HuH-7 (cell line): ENCODE data around the gene CIC.
A peak's percentile ranks its signal among the peaks of the same experiment; 100 is the strongest.

ENCODE experiments used
- DNase-seq: peaks from one replicate; pipeline ENCODE4 v3.0.0; 2011; ENCODE audit warnings: low spot score

The CIC gene

DNA sequence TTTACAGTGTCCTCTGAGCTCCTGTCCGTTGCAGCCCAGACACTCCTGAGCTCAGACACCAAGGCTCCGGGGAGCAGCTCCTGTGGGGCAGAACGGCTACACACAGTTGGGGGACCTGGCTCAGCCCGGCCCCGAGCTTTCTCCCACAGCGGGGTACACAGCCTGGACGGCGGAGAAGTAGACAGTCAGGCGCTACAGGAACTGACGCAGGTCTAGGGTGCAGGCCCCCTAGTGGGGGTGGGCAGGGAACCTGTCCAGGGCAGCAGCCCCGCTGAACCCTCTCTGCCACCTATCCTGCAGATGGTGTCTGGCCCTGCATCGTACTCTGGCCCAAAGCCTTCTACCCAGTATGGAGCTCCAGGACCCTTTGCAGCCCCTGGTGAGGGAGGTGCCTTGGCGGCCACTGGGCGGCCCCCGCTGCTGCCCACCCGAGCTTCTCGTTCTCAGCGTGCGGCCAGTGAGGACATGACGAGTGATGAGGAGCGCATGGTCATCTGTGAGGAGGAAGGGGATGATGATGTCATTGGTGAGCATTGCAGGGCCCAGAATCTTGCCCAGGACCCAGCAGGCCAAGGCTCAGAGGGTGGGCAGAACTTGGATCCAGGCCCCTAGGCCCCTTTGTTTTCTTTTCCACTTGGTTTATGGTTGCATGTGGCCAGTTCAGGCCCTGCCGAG is 20.0 kb downstream of the CIC start:
- DNase-seq = no peak

DNA sequence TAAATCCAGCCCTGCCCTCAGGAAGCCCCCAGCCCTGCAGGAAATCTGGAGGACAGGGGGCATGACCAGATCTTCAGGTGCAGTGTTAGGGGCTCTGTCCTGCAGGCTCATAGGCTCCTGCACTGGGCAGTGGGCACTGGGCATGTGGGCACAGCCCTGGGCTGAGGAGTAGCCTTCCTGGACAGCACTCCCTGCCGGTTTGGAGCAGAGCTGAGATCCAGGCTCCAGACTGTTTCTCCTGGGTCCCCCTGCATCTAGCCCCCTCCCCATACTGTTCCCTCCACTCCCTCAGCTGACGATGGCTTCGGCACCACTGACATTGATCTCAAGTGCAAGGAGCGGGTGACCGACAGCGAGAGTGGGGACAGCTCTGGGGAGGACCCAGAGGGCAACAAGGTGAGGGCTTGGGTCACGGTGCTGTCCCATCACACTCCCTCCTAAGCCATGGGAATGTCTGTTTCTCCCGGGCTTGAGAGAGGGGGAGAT is 20.5 kb downstream of the CIC start:
- DNase-seq = no peak

DNA sequence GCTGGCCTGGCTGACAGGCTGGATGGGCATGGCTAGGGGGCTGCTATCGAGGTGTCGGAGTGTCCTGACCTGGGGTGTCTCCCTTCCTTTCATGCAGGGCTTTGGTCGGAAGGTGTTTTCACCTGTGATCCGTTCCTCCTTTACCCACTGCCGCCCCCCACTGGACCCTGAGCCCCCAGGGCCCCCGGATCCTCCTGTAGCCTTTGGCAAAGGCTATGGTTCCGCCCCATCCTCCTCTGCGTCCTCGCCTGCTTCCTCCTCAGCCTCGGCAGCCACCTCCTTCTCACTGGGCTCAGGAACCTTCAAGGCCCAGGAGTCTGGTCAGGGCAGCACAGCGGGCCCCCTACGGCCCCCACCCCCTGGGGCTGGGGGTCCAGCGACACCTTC is 21.1 kb downstream of the CIC start:
- no peak for DNase-seq

DNA sequence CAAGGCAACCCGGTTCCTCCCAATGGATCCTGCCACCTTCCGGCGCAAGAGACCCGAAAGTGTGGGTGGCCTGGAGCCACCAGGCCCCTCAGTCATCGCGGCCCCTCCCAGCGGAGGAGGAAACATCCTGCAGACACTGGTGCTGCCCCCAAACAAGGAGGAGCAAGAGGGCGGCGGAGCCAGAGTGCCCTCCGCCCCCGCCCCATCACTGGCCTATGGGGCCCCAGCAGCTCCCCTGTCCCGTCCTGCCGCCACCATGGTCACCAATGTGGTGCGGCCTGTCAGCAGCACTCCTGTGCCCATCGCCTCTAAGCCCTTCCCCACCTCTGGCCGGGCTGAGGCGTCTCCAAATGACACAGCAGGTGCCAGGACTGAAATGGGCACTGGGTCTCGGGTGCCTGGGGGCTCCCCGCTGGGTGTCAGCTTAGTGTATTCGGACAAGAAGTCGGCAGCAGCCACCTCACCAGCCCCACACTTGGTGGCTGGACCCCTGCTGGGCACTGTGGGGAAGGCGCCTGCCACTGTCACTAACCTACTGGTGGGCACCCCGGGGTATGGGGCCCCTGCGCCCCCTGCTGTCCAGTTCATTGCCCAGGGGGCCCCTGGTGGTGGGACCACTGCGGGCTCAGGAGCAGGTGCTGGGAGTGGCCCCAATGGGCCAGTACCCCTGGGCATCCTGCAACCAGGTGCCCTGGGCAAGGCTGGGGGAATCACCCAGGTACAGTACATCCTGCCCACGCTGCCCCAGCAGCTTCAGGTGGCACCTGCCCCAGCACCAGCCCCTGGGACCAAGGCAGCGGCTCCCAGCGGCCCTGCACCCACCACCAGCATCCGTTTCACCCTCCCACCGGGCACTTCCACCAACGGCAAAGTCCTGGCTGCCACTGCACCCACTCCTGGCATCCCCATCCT is 21.7 kb downstream of the CIC start:
- peak; percentile 76 for DNase-seq

DNA sequence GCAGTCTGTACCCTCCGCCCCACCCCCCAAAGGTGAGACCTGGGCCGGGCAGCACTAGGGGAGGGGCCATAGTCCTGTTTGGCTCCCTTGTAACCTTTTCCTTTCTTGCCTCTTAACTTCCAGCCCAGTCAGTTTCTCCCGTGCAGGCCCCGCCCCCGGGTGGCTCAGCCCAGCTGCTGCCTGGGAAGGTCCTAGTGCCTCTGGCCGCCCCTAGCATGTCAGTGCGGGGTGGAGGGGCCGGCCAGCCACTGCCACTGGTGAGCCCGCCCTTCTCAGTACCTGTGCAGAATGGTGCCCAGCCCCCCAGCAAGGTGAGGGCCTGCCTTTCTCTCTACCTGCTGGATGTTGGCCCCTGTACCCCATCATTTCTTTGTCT is 22.4 kb downstream of the CIC start:
- no peak for DNase-seq

DNA sequence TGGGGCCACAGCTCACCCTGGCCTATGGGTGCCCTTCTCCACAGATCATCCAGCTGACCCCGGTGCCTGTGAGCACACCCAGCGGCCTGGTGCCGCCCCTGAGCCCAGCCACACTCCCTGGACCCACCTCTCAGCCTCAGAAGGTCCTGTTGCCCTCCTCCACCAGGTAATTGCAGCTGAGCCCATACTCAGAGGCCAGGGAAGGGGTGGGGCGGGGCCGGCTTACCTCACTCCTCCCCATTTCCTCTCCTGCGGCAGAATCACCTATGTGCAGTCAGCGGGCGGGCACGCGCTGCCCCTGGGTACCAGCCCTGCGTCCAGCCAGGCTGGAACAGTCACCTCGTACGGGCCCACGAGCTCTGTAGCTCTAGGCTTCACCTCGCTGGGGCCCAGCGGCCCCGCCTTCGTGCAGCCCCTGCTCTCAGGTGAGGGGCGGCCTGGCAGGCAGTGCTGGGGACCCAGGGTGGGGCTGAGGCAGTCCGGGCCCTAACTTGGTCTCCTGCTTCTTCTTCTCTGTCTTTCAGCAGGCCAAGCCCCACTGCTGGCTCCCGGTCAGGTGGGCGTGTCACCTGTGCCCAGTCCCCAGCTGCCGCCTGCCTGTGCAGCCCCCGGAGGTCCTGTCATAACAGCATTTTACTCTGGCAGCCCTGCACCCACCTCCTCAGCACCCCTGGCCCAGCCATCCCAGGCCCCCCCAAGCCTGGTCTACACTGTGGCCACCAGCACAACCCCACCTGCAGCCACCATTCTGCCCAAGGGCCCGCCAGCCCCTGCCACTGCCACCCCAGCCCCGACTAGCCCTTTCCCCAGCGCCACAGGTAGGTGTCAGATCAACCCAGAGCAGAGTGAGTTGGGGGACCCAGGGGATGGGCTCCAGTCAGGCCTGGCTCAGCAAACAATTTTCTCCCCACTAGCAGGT is 23.2 kb downstream of the CIC start:
- no peak for DNase-seq

DNA sequence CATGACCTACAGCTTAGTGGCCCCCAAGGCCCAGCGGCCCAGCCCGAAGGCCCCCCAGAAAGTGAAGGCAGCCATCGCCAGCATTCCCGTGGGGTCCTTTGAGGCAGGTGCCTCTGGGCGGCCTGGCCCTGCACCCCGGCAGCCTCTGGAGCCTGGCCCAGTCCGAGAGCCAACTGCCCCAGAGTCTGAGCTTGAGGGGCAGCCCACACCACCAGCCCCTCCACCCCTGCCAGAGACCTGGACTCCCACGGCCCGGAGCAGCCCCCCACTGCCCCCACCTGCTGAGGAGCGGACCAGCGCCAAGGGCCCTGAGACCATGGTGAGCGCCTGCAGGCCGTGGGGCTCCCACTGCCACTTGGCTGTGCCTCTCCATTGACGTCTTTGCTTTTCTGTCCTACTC is 23.9 kb downstream of the CIC start:
- no peak for DNase-seq

DNA sequence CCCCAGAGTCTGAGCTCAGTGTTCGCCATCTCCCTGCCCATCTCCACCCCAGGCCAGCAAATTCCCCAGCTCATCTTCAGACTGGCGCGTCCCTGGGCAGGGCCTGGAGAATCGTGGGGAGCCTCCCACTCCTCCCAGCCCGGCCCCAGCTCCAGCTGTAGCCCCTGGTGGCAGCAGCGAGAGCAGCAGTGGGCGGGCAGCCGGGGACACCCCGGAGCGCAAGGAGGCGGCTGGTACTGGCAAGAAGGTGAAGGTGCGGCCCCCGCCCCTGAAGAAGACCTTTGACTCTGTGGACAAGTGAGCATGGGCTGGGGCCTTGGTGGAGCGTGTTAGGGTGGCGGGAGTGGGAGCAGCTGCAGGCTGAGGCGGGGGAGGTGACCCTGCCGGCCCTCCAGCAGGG is 24.5 kb downstream of the CIC start:
- no peak for DNase-seq

DNA sequence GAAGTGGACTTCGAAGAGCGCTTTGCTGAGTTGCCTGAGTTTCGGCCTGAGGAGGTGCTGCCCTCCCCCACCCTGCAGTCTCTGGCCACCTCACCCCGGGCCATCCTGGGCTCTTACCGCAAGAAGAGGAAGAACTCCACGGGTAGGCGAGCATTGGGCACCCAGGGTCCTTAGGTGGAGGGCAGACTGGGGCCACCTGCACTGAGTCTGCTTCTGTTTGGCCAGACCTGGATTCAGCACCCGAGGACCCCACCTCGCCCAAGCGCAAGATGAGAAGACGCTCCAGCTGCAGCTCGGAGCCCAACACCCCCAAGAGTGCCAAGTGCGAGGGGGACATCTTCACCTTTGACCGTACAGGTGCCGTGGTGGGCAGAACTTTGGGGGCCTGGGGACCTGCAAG is 24.9 kb downstream of the CIC start:
- no peak for DNase-seq

DNA sequence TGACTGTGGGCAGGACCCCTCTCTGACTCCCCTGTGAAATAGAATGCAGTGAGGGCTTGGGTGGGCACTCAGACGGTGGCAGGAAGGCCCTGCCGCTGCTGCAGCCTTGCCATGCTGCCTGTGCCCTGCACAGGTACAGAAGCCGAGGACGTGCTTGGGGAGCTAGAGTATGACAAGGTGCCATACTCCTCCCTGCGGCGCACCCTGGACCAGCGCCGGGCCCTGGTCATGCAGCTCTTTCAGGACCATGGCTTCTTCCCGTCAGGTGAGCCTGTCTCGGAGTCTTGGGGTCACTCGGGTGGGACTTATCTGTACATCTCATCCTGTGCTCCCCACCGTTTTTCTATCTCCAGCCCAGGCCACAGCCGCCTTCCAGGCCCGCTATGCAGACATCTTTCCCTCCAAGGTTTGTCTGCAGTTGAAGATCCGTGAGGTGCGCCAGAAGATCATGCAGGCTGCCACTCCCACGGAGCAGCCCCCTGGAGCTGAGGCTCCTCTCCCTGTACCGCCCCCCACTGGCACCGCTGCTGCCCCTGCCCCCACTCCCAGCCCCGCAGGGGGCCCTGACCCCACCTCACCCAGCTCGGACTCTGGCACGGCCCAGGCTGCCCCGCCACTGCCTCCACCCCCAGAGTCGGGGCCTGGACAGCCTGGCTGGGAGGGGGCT is 25.6 kb downstream of the CIC start:
- no peak for DNase-seq

DNA sequence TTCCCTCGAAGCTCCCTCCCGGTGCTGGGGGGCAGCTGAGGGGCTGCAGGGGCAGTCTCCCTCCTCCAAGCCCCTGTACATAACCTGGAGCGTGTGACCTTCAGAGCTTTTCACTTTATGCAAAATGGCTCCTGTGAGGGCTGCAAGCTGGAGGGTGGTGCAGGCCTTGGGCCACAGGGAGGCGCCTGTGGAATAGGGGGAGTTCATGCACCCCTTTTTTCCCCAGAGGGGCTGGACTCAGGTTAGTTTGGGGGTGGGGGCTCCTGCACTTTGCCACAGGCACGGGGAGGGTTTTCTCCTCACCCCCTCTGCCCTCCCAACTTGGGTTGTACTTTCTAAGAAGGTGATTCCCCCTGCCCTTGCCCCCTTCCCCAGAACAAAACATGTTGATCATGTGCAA is 26.3 kb downstream of the CIC start:
- DNase-seq = no peak

DNA sequence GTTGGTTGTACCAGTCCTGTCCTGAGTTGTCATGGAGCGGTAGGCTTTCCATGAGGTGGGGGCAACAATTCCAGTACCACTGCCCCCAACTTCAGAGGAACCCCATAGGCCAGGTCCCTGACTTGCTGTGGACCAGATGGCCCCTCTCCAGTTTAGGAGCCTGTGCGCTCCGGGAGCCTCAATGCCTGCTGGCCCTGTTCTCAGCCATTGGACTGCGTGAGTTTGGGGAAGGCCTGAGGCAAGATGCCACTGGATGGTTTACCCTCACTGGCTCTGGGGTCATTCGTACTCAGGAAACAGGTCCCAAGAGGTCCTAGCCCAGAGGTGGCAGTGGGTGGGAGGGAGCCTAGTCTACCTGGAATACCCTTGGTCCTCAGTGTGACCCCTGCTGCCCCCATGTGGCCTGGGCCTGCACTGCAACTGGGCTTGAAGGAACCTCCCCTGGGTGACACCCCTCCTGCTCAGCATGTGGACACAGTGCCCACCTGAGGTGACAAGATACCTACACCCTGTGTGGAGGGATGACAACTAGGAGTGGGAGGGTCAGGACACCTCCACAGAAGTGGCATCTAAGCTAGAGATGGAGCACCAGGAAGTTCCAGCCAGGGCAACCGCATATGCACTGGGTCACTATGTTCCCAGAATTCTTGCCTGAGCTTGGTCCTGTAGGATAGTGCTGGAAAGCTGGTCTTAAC is 26.9 kb downstream of the CIC start:
- DNase-seq = peak; percentile 96

DNA sequence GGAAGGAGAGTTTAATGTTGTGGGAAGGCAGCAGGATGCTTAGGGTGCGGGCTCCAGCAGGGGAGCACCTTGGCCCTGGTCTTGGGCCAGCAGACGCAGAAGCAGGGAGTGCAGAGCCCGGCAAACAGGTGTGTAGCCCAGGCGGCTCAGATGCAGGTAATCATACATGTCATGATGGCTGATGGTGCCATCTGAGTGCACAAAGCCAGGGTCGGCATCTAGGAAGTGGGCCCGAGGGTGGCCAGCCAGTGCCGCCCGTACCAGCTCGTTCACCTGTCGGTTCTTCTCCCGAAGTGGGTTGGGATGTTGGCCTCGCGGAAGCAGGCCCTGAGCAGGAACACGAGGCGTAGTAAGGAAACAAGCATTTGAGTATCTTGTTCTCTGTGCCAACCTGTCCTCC is 28.0 kb downstream of the CIC start:
- no peak for DNase-seq

DNA sequence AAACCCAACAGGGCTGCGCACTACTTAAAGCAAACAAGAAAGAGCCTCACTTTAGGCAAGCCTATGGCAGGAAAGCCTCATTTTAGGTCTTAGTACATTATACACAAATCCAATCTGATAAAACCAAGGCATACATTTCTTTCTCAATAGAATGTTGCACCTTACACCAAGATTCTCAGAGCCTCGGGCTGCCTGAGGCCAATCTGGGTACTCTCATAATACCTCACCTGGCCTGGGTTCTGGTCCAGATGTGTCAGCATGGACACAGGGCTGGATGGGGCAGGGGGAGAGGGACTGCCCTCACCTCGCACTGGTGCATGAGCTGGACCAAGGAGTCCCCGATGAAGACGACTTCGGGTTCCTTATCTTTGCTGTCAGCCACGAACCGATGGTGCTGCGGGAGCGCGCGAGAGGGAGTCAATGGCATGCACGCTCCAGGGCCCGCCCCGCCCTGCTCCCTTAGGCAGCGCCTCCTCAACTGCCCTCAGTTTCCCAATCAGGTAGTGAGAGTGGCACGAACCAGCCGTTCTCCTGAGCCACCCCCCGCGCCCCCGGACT is 32.7 kb downstream of the CIC start, which contains the start of gene PRR19:
Gene PRR19 (plus strand): TSS at position 487 of the 558 bp plus-strand sequence. CDS start 7,453 bp downstream, outside the sequence.
- no peak for DNase-seq

DNA sequence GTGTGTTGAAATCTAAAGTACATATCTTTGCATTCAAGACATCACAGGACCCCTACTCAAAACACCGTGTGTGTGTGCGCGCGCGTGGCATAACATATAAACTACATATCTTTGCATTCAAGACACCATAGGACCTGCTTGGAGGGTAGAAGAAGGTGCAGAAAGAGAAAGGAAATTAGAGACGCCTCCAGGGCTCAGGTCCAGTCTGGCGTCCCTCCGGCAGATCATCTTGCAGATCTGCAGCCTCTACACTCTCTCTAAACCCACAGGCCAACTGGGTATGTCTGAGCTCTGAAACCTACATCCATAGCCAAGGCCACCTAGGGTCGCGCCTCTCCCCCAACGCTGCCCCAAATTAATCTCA is 34.0 kb downstream of the CIC start:
- no peak for DNase-seq

DNA sequence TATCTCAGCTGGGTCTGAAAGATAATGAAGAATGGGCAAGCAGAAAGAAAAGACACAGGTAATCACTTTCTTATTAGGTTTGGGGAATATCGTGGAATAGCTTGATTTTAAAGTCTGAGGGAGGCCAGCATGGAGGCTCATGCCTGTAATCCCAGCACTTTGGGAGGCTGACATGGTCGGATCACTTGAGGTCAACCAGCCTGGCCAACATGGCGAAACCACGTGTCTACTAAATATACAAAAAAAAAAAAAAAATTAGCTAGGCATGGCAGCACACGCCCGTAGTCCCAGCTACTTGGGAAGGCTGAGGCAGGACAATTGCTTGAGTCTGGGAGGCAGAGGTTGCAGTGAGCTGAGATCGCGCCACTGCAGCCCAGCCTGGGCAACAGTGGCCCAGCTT is 34.8 kb downstream of the CIC start:
- DNase-seq = no peak

DNA sequence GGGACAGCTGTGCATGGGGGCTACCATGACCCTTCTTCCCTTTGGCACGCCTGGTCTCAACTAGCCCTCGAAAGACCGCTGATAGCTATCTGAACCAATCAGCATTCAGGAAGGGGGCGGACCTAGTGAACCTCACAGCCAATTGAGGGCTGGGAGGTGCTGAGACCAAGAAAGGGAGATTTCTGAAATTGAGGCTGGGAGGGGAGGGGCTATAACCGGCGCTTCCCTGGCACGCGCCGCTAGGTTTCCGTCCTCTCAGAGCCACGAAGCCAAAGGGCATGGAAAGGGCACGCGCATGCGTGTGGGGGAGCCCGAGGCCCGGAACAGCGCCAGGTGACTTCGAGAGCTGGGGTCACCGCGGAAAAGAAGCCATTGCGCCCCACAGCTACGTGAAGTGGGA is 37.6 kb downstream of the CIC start:
- no peak for DNase-seq

DNA sequence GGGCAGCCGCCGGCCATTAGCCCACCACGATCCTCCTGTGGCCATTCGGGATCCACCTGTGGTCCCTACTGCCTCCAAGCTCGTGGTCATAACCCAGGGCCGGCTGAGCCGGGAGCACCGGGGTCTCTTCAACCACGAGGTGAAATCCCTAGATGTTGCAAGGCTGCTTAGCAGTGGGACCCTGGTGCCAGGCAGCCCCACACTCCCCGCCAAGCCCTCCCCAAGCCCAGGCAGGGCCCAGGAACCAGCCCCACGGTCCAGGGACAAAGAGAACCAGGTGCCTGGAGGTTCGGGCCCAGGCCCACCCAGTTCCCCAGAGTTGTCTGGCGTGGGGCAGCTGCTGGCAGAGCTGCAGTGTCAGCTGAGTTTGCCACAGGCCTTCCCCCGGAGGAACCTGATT is 40.6 kb downstream of the CIC start:
- DNase-seq = no peak

DNA sequence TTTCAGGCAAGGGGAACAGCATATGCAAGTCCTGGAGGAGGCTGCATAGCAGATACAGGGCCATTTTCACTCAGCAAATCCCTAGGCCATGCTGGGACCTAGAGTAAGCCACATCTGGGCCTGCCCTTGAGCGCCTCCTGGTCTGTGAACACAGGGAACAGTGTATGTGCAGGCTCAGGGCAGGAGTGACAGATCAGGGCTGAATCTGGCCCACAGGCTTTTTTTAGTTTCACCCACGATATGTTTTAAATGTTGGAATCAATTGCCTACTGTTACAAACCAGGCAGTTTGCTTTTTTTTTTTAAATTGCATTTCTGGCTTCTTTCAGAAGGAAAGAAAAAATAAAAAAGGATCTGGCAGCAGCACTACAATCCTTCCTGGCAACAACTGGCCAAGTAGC is 42.6 kb downstream of the CIC start:
- DNase-seq = peak; percentile 81

DNA sequence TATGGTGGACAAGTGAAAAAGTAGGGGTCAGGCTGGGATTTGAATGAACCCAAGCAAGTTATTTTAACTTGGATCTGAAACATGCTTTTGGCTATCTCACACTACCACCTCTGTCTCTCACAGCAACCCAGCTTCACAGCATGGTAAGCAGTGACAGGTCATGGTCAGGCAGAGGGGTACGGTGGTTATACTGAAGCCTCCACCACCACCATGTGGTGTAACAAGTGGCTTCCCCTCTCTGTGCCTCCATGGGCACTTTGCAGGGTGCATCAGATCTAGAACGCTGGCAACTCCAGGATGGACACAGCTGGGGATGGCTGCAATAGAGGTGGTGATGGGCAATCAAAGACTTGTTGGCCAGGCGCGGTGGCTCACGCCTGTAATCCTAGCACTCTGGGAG is 43.3 kb downstream of the CIC start:
- DNase-seq = no peak
